ENCODE results near the gene FRY. TPM values are rescaled to one million over a fixed set of nuclear protein-coding genes. Genes with fewer than 3 reads are reported as not detected.
A peak's percentile ranks its signal among the peaks of the same experiment; 100 is the strongest.

Gene FRY
- total and polyA plus RNA-seq, 11 donors, result 21.6 to 237 (median 165) TPM

GRCh38 chr13:32086366-32086765 is 54.8 kb downstream of the FRY start:
- no peak for DNase-seq
- TF ChIP-seq, protein P1, sequence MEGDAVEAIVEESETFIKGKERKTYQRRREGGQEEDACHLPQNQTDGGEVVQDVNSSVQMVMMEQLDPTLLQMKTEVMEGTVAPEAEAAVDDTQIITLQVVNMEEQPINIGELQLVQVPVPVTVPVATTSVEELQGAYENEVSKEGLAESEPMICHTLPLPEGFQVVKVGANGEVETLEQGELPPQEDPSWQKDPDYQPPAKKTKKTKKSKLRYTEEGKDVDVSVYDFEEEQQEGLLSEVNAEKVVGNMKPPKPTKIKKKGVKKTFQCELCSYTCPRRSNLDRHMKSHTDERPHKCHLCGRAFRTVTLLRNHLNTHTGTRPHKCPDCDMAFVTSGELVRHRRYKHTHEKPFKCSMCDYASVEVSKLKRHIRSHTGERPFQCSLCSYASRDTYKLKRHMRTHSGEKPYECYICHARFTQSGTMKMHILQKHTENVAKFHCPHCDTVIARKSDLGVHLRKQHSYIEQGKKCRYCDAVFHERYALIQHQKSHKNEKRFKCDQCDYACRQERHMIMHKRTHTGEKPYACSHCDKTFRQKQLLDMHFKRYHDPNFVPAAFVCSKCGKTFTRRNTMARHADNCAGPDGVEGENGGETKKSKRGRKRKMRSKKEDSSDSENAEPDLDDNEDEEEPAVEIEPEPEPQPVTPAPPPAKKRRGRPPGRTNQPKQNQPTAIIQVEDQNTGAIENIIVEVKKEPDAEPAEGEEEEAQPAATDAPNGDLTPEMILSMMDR (IDR thresholded peaks at IDR 0.05), result no peak
- TF ChIP-seq POLR2A (IDR thresholded peaks at IDR 0.05), result no peak
- intact Hi-C loops (cut with DNase I), result loop anchor here in 1 of 10 donors (10.0 kb wide), 1 partner anchor 48 kb away; no protein-coding TSS in a partner anchor
- H3K27me3 ChIP-seq, result no peaks in the 10 kb centered on the region
- H3K27ac ChIP-seq, result peak overlapping the region in 7 of 12 donors; percentile 4 to 41 (median 17)
- peak in 1 of 4 donors; percentile 46 for ATAC-seq
- no peak overlapping the region for H3K4me3 ChIP-seq
- peaks cover 0 to 10% (median 0%) of the 10 kb centered on the region in 9 donors for H3K36me3 ChIP-seq
- H3K4me1 ChIP-seq, result peaks cover 0 to 64% (median 18%) of the 10 kb centered on the region in 12 donors
- no peaks in the 10 kb centered on the region for H3K9me3 ChIP-seq
- WGBS, 4 donors, result 40 to 56% (median 50%) methylated on average over 2 of the region's 2 CpGs

DNA sequence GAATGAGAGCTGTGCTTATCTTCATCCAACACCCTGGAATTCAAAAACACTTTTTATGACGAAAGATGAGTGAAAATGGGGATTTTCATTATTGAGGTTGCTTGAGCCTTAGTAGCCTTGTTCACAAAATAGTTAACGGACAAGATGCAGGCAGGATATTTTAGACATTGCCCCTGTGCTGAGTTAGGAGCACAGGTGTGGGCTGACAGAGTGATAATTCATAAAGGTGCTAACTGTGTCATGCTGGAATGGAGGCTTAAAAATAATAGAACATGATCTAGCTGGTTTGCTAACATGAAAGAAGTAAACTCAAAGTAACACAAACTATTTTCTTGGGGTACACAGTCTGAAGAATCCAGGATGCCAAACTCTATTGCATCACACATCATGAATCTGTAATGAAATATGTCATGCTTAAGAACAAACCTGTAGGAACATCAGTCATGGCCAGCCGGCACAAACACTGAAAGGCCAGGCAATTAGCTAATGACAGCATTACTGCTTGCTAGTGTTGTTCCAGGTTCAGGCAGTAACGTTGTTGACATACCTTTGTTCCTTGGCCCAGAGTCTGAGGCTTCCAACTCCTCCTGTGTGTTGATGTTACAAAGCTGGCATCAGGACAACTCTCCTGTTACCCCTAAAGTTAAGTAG is 55.3 kb downstream of the FRY start:
- 55 to 69% (median 64%) methylated on average over 4 of the region's 4 CpGs for WGBS, 4 donors
- H3K36me3 ChIP-seq, result peaks cover 0 to 10% (median 0%) of the 10 kb centered on the region in 9 donors
- peak overlapping the region in 7 of 12 donors; percentile 4 to 41 (median 17) for H3K27ac ChIP-seq
- TF ChIP-seq, protein P1 (IDR thresholded peaks at IDR 0.05), result no peak
- no peak for TF ChIP-seq POLR2A (IDR thresholded peaks at IDR 0.05)
- peak in 2 of 4 donors; percentile 21 to 33 for ATAC-seq
- no peaks in the 10 kb centered on the region for H3K9me3 ChIP-seq
- no peak for DNase-seq
- intact Hi-C loops (cut with DNase I), result loop anchor here in 1 of 10 donors (10.0 kb wide), 1 partner anchor 48 kb away; no protein-coding TSS in a partner anchor
- H3K4me1 ChIP-seq, result peaks cover 0 to 58% (median 15%) of the 10 kb centered on the region in 12 donors
- no peak overlapping the region for H3K4me3 ChIP-seq
- no peaks in the 10 kb centered on the region for H3K27me3 ChIP-seq

- peaks cover 0 to 46% (median 15%) of the 10 kb centered on the region in 12 donors for H3K4me1 ChIP-seq
- TF ChIP-seq, protein P1 (IDR thresholded peaks at IDR 0.05), result no peak
- TF ChIP-seq POLR2A (IDR thresholded peaks at IDR 0.05), result no peak
- H3K27me3 ChIP-seq, result no peaks in the 10 kb centered on the region
- H3K27ac ChIP-seq, result peak overlapping the region in 2 of 12 donors; percentile 0 to 20
- 47 to 56% (median 56%) methylated on average over 1 of the region's 1 CpG for WGBS, 4 donors
- DNase-seq (no peak), ATAC-seq (no peak)
- H3K36me3 ChIP-seq, result peaks cover 0 to 10% (median 0%) of the 10 kb centered on the region in 9 donors
- H3K9me3 ChIP-seq, result no peaks in the 10 kb centered on the region
- intact Hi-C loops (cut with DNase I), result loop anchor here in 1 of 10 donors (10.0 kb wide), 1 partner anchor 47 kb away; no protein-coding TSS in a partner anchor
- H3K4me3 ChIP-seq, result no peak overlapping the region
Measured at GRCh38 chr13:32087955-32088747, 56.6 kb downstream of the FRY start.

DNA sequence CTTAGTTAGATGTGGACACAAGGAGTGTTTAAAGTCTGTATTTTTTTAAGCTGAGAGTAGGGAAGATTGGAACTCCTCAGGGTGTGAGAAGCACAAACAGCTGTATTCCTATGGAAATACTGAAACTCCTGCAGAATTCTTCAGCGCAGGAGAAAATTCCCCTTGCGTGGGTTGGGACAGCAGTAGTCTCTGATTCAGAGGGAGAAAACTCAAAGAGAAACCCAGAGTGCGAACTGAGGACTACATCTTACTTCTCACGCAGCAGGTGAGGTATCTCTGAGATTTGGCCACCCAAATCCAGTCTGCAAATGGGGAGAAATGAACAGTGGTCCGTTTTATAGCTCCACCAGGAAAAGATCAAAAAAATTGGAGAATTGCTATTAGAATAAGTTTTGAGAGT is 60.9 kb downstream of the FRY start:
- Histone ChIP-seq H3K9me3 (no peaks in the 10 kb centered on the region), H3K27ac (peak overlapping the region in 1 of 12 donors; percentile 12), H3K27me3 (no peaks in the 10 kb centered on the region), H3K4me1 (peaks cover 0 to 15% (median 2%) of the 10 kb centered on the region in 12 donors), H3K36me3 (peaks cover 0 to 3% (median 0%) of the 10 kb centered on the region in 9 donors), H3K4me3 (no peak overlapping the region)
- 80 to 94% (median 89%) methylated on average over 5 of the region's 5 CpGs for WGBS, 4 donors
- intact Hi-C loops (cut with DNase I), result no loop called here
- no peak for DNase-seq
- no peak for TF ChIP-seq POLR2A (IDR thresholded peaks at IDR 0.05)
- TF ChIP-seq, protein P1 (IDR thresholded peaks at IDR 0.05), result no peak
- ATAC-seq, result no peak

Measured in heart left ventricle (tissue), 16 donors.